ENCODE measurements around the gene CCDC38. TPM values are rescaled to one million over a fixed set of nuclear protein-coding genes. Genes with fewer than 3 reads are reported as not detected.

CCDC38 gene
- total and polyA plus RNA-seq, 10 of the 15 experiments (the other 5 are each of a cell fraction or from before 2014, with no cell fraction given) = 0.04 to 0.05 TPM; not detected in 8

GRCh38 chr12:95829395-95829794 is 113.0 kb downstream of the CCDC38 start:
- CTCF ChIA-PET = no interaction called here
- no peak for DNase-seq (ENCODE audit: low read depth, low spot score)
- Histone ChIP-seq H3K27ac (ENCODE audit: control insufficient read depth, insufficient read depth) (no peak overlapping the region), H3K4me1 (ENCODE audit: control insufficient read depth, insufficient read depth, low read length) (no peaks in the 10 kb centered on the region), H3K36me3 (ENCODE audit: control insufficient read depth in 2 of 2, insufficient read depth in 2 of 2, low read length in 1 of 2) (no peaks in the 10 kb centered on the region), H2AFZ (ENCODE audit: control insufficient read depth, low read depth, low read length) (no peak overlapping the region), H3K4me2 (ENCODE audit: control insufficient read depth, insufficient read depth) (no peak overlapping the region), H3K4me3 (no peak overlapping the region), H3K9me3 (replicated peaks; ENCODE audit: control insufficient read depth, insufficient read depth, low read length) (no peaks in the 10 kb centered on the region), H3K27me3 (replicated peaks in 1 of 2; ENCODE audit: control insufficient read depth in 2 of 2, insufficient read depth in 2 of 2, low read length in 1 of 2) (peaks cover 0 to 3% of the 10 kb centered on the region in 2 experiments; a peak in 1 of 4 replicates), H3K9ac (ENCODE audit: control insufficient read depth, insufficient read depth, low read length) (no peak overlapping the region), H3K79me2 (ENCODE audit: control insufficient read depth, insufficient read depth, low read length) (no peaks in the 10 kb centered on the region), H4K20me1 (ENCODE audit: control insufficient read depth, insufficient read depth) (no peaks in the 10 kb centered on the region)
- no peak for FAIRE-seq
- BruUV-seq (replicated peaks) = no TSS peak
- TF ChIP-seq NR2C2 (IDR thresholded peaks at IDR 0.05; ENCODE audit: borderline replicate concordance, control insufficient read depth, insufficient read length, low read depth) = no peak
- TF ChIP-seq PAX5 (IDR thresholded peaks at IDR 0.05; ENCODE audit: borderline replicate concordance, low read depth, low read length) = no peak
- TF ChIP-seq SPI1 (IDR thresholded peaks at IDR 0.05; ENCODE audit: borderline replicate concordance, insufficient read depth, low read depth, low read length) = no peak
- no peak for TF ChIP-seq ZNF592 (IDR thresholded peaks at IDR 0.05)
- no peak for TF ChIP-seq SMC3 (IDR thresholded peaks at IDR 0.05; ENCODE audit: borderline replicate concordance, low read length)
- in situ Hi-C loops (cut with MboI) (no loop called here), intact Hi-C loops (cut with micrococcal nuclease; ENCODE audit: unreplicated experiment) (no loop called here)
- RAD21 ChIA-PET (ENCODE audit: unreplicated experiment) = no interaction called here
- POLR2A ChIA-PET = no interaction called here
- SMC1A ChIA-PET (ENCODE audit: uncharacterized antibody, unreplicated experiment) = no interaction called here
- no peak for ATAC-seq

Measured in GM12878 (cell line).